Measurements from ENCODE around the gene FAM168A. TPM values are rescaled to one million over a fixed set of nuclear protein-coding genes. Genes with fewer than 3 reads are reported as not detected.
"Not testable (repeated sequence)": the region's sequence is repeated elsewhere in the genome, so short reads cannot be mapped to it uniquely, and the experiment has no call there.

FAM168A gene
- total and polyA plus RNA-seq, 10 of the 15 experiments (the other 5 are each of a cell fraction or from before 2014, with no cell fraction given), result 1.7 to 20.0 (median 10.0) TPM

- Histone ChIP-seq H2AFZ (ENCODE audit: control insufficient read depth, low read depth, low read length) (no peak overlapping the region), H3K9me3 (replicated peaks; ENCODE audit: control insufficient read depth, insufficient read depth, low read length) (no peaks in the 10 kb centered on the region), H4K20me1 (ENCODE audit: control insufficient read depth, insufficient read depth) (no peaks in the 10 kb centered on the region), H3K79me2 (ENCODE audit: control insufficient read depth, insufficient read depth, low read length) (no peaks in the 10 kb centered on the region), H3K9ac (ENCODE audit: control insufficient read depth, insufficient read depth, low read length) (no peak overlapping the region), H3K36me3 (ENCODE audit: control insufficient read depth in 2 of 2, insufficient read depth in 2 of 2, low read length in 1 of 2) (no peaks in the 10 kb centered on the region), H3K4me1 (ENCODE audit: control insufficient read depth, insufficient read depth, low read length) (no peaks in the 10 kb centered on the region), H3K4me3 (no peak overlapping the region), H3K27ac (ENCODE audit: control insufficient read depth, insufficient read depth) (no peak overlapping the region), H3K4me2 (ENCODE audit: control insufficient read depth, insufficient read depth) (no peak overlapping the region), H3K27me3 (replicated peaks in 1 of 2; ENCODE audit: control insufficient read depth in 2 of 2, insufficient read depth in 2 of 2, low read length in 1 of 2) (no peaks in the 10 kb centered on the region)
- TF ChIP-seq NFXL1 (IDR thresholded peaks at IDR 0.05; ENCODE audit: borderline replicate concordance) (no peak), ZSCAN29 (IDR thresholded peaks at IDR 0.05) (no peak), ZNF217 (IDR thresholded peaks at IDR 0.05) (no peak), ZNF687 (IDR thresholded peaks at IDR 0.05) (no peak), RUNX3 (IDR thresholded peaks at IDR 0.05; ENCODE audit: low read length) (no peak)
- ChIA-PET SMC1A (ENCODE audit: uncharacterized antibody, unreplicated experiment) (interaction anchor here (5.6 kb wide), 1 partner anchor 14 kb away, joined by 34 read pairs; no protein-coding TSS in a partner anchor), POLR2A (interaction anchor here (0.6 to 0.7 kb wide), 2 partner anchors 15 to 913 kb away, joined by 5 to 7 read pairs; no protein-coding TSS in a partner anchor), CTCF (interaction anchor here (0.6 kb wide), 1 partner anchor 404 kb away, joined by 3 read pairs; no protein-coding TSS in a partner anchor), RAD21 (ENCODE audit: unreplicated experiment) (no interaction called here)
- intact Hi-C loops (cut with micrococcal nuclease; ENCODE audit: unreplicated experiment) (no loop called here), in situ Hi-C loops (cut with MboI) (no loop called here)
- ATAC-seq (no peak), FAIRE-seq (no peak), DNase-seq (ENCODE audit: low read depth, low spot score) (no peak)
- 87% methylated on average over 5 of the region's 5 CpGs for WGBS (ENCODE audit: insufficient coverage, insufficient replicate concordance, low lambda C conversion rate, missing lambda C conversion rate)
- BruUV-seq (replicated peaks), result no TSS peak
These were observed 158.7 kb downstream of the FAM168A start for GRCh38 chr11:73439002-73439843.

GRCh38 chr11:73436859-73437258 is 161.1 kb downstream of the FAM168A start:
- H3K4me1 ChIP-seq (ENCODE audit: control insufficient read depth, insufficient read depth, low read length); H3K27me3 ChIP-seq (replicated peaks in 1 of 2; ENCODE audit: control insufficient read depth in 2 of 2, insufficient read depth in 2 of 2, low read length in 1 of 2); H2AFZ ChIP-seq (ENCODE audit: control insufficient read depth, low read depth, low read length); H3K4me2 ChIP-seq (ENCODE audit: control insufficient read depth, insufficient read depth); H4K20me1 ChIP-seq (ENCODE audit: control insufficient read depth, insufficient read depth); FAIRE-seq; H3K36me3 ChIP-seq (ENCODE audit: control insufficient read depth in 2 of 2, insufficient read depth in 2 of 2, low read length in 1 of 2); H3K9me3 ChIP-seq (replicated peaks; ENCODE audit: control insufficient read depth, insufficient read depth, low read length); intact Hi-C loops (cut with micrococcal nuclease; ENCODE audit: unreplicated experiment); DNase-seq (ENCODE audit: low read depth, low spot score); H3K9ac ChIP-seq (ENCODE audit: control insufficient read depth, insufficient read depth, low read length); in situ Hi-C loops (cut with MboI); ATAC-seq; RAD21 ChIA-PET (ENCODE audit: unreplicated experiment); POLR2A ChIA-PET; H3K27ac ChIP-seq (ENCODE audit: control insufficient read depth, insufficient read depth); BruUV-seq (replicated peaks); CTCF ChIA-PET; H3K79me2 ChIP-seq (ENCODE audit: control insufficient read depth, insufficient read depth, low read length); H3K4me3 ChIP-seq: not testable (repeated sequence)
- 100% methylated on average over 4 of the region's 4 CpGs for WGBS (ENCODE audit: insufficient coverage, insufficient replicate concordance, low lambda C conversion rate, missing lambda C conversion rate)
- SMC1A ChIA-PET (ENCODE audit: uncharacterized antibody, unreplicated experiment), result interaction anchor here (0.9 to 5.6 kb wide), 3 partner anchors 11 to 22 kb away, joined by 6 to 34 read pairs (median 12); no protein-coding TSS in a partner anchor
